ENCODE measurements around the gene PRR11. TPM values are rescaled to one million over a fixed set of nuclear protein-coding genes. Genes with fewer than 3 reads are reported as not detected.
A peak's percentile ranks its signal among the peaks of the same experiment; 100 is the strongest.

Gene PRR11
- total RNA-seq (2012; rRNA removed) (8.6 and 19.7 TPM in 2 replicates), polyA plus RNA-seq (2012; rRNA removed) (24.0 and 25.6 TPM in 2 replicates), Bru-seq, nascent RNA (percentile 56 among the genes with signal in this experiment), BruChase-seq, experiment 1, labeled RNA remaining after a 6-hour chase (percentile 59 among the genes with signal in this experiment), BruChase-seq, experiment 2, labeled RNA remaining after a 2-hour chase (percentile 44 among the genes with signal in this experiment)
- polyA plus RNA-seq (2012; cell fraction: cytosol; rRNA removed) = 5.9 and 16.1 TPM in 2 replicates
- 1.4 and 4.2 TPM in 2 replicates for polyA plus RNA-seq (2012; cell fraction: nucleus; rRNA removed; ENCODE audit: low replicate concordance)
- long read RNA-seq, partial matches to known transcripts = 0 of 3 reads
- long read RNA-seq, other reads (novel, unspliced or antisense) = 1 of 3 reads

- H3K4ac ChIP-seq (ENCODE audit: low read depth, low read length) = peak within 1 kb of the TSS; percentile 96
- peak within 1 kb of the TSS; percentile 85 to 99 for H4K8ac ChIP-seq (ENCODE audit: low read depth in 2 of 2, low read length in 2 of 2)
- BruUV-seq (replicated peaks) = TSS peak; percentile 86
- peak within 1 kb of the TSS; percentile 59 for H3K18ac ChIP-seq (ENCODE audit: low read depth, low read length)
- WGBS, 2 experiments (ENCODE audit: extremely low coverage in 2 of 2, insufficient read length in 1 of 2) = 0% methylated on average over 3 of the region's 25 CpGs; no CpG with 5 or more reads in 1 of the 2 experiments
- in situ Hi-C loops (cut with MboI; ENCODE audit: low sequenced_read_pairs) = no loop called here
- DNase-seq = peak; percentile 100
- peak within 1 kb of the TSS; percentile 73 for H2BK120ac ChIP-seq (ENCODE audit: low read depth, low read length)
- peak within 1 kb of the TSS; percentile 95; the same call in 2 of the 3 replicates for H2BK15ac ChIP-seq (ENCODE audit: low read depth, low read length)
- H3K79me1 ChIP-seq (ENCODE audit: low read depth in 1 of 2, low read length in 2 of 2) = peaks cover 4 to 28% of the 10 kb centered on the region in 2 experiments; a peak in 3 of 4 replicates
- 0 out of 2 replicates have a peak, but pooled peaks cover 1% of the 10 kb centered on the region for H3K4me1 ChIP-seq (ENCODE audit: control insufficient read depth, insufficient read depth, low read length)
- peak within 1 kb of the TSS; percentile 71 for H3K4me2 ChIP-seq (ENCODE audit: low read depth, low read length)
- peak within 1 kb of the TSS; percentile 73; the same call in 1 of the 2 replicates for H2BK20ac ChIP-seq (ENCODE audit: low read depth, low read length)
- ChIA-PET POLR2A (ENCODE audit: unreplicated experiment) (interaction anchor here (0.6 kb wide), 1 partner anchor 19 kb away, joined by 7 read pairs; no protein-coding TSS in a partner anchor), CTCF (interaction anchor here (0.5 to 1.1 kb wide), 3 partner anchors 16 to 378 kb away, joined by 4 to 9 read pairs (median 5); no protein-coding TSS in a partner anchor)
- H3K9me1 ChIP-seq (ENCODE audit: insufficient read depth, low read length) = peaks cover 1% of the 10 kb centered on the region; the same call in 1 of the 2 replicates
- peak within 1 kb of the TSS; percentile 96 for H2AK5ac ChIP-seq (ENCODE audit: low read depth, low read length)
- peak within 1 kb of the TSS; percentile 99 for H3K56ac ChIP-seq (ENCODE audit: extremely low read depth, insufficient read depth, low read length)
- H3K36me3 ChIP-seq (ENCODE audit: control insufficient read depth, insufficient read depth, low read length) = no peaks in the 10 kb centered on the region
- intact Hi-C loops (cut with micrococcal nuclease) = loop anchor here (1.0 to 10.0 kb wide), 2 partner anchors 49 to 521 kb away; partner anchors contain the start of gene TRIM37
- peak within 1 kb of the TSS; percentile 94 for H2AFZ ChIP-seq (replicated peaks; ENCODE audit: low read length, poor library complexity)
- H4K91ac ChIP-seq (ENCODE audit: insufficient read depth, low read depth, low read length) = peak within 1 kb of the TSS; percentile 98
- peak within 1 kb of the TSS; percentile 65 for H4K5ac ChIP-seq (ENCODE audit: low read depth, low read length)
- peak within 1 kb of the TSS; percentile 95 for H2BK5ac ChIP-seq (ENCODE audit: low read depth, low read length, poor library complexity, severe bottlenecking)
- H3K23ac ChIP-seq (ENCODE audit: low read depth, low read length) = peak within 1 kb of the TSS; percentile 100
- H2AK9ac ChIP-seq (replicated peaks; ENCODE audit: low read depth, low read length, poor library complexity) = peak within 1 kb of the TSS; percentile 99
- peak within 1 kb of the TSS; percentile 73 for H3K4me3 ChIP-seq (ENCODE audit: insufficient read depth, low read depth, low read length)
- H3K27me3 ChIP-seq (ENCODE audit: control insufficient read depth, insufficient read depth, low read length) = no peaks in the 10 kb centered on the region
- peak; percentile 97 for TF ChIP-seq MXI1 (IDR thresholded peaks at IDR 0.05; ENCODE audit: borderline replicate concordance, low read depth, low read length)
- TF ChIP-seq RCOR1 (IDR thresholded peaks at IDR 0.05; ENCODE audit: insufficient replicate concordance, low read length) = no peak
- TF ChIP-seq CTCF (conservative IDR thresholded peaks at IDR 0.05; ENCODE audit: low read depth, low read length) = no peak
- no peak for TF ChIP-seq FOS (IDR thresholded peaks at IDR 0.05; ENCODE audit: low read depth, low read length)
- TF ChIP-seq POLR2A (IDR thresholded peaks at IDR 0.05; ENCODE audit: low read depth, low read length) = no peak; the same call in 1 of the 2 replicates
- no peak for TF ChIP-seq MAZ (IDR thresholded peaks at IDR 0.05; ENCODE audit: borderline replicate concordance, low read depth, low read length)
- H4K20me1 ChIP-seq (ENCODE audit: insufficient read depth, low read length) = no peaks in the 10 kb centered on the region; the same call in 1 of the 2 replicates
- no peaks in the 10 kb centered on the region for H3K9me3 ChIP-seq (ENCODE audit: control insufficient read depth, insufficient read depth, low read length)
- peak; percentile 85 for ATAC-seq (ENCODE audit: low read depth)
- H3K27ac ChIP-seq (ENCODE audit: insufficient read depth, low read length) = peak within 1 kb of the TSS; percentile 89
- H3K9ac ChIP-seq (ENCODE audit: low read depth, low read length) = peak within 1 kb of the TSS; percentile 92
- peak within 1 kb of the TSS; percentile 93 for H3K14ac ChIP-seq (replicated peaks; ENCODE audit: low read depth, low read length)
- dilution Hi-C loops (cut with HindIII; ENCODE audit: low sequenced_read_pairs, unreplicated experiment) = no loop called here
These were observed at the start of gene PRR11 for GRCh38 chr17:59155439-59156177. TSS of gene PRR11 (plus strand) at chr17:59155746. CDS start at chr17:59169753, 14,007 bp downstream.
